GM12874 (cell line): ENCODE results near the gene PFKFB3.

Experiments used
- TF ChIP-seq, protein P1 (sequence below): IDR thresholded peaks from 2 replicates; pipeline ENCODE4 v1.5.1; 2011; ENCODE audit warnings: low read depth, mild to moderate bottlenecking, control low read depth, low read length, moderate library complexity; ENCODE audit not compliant: insufficient read depth

PFKFB3 gene

GRCh38 chr10:6292741-6293151, 90.0 kb downstream of the PFKFB3 start:
- TF ChIP-seq, protein P1, sequence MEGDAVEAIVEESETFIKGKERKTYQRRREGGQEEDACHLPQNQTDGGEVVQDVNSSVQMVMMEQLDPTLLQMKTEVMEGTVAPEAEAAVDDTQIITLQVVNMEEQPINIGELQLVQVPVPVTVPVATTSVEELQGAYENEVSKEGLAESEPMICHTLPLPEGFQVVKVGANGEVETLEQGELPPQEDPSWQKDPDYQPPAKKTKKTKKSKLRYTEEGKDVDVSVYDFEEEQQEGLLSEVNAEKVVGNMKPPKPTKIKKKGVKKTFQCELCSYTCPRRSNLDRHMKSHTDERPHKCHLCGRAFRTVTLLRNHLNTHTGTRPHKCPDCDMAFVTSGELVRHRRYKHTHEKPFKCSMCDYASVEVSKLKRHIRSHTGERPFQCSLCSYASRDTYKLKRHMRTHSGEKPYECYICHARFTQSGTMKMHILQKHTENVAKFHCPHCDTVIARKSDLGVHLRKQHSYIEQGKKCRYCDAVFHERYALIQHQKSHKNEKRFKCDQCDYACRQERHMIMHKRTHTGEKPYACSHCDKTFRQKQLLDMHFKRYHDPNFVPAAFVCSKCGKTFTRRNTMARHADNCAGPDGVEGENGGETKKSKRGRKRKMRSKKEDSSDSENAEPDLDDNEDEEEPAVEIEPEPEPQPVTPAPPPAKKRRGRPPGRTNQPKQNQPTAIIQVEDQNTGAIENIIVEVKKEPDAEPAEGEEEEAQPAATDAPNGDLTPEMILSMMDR: no peak

DNA sequence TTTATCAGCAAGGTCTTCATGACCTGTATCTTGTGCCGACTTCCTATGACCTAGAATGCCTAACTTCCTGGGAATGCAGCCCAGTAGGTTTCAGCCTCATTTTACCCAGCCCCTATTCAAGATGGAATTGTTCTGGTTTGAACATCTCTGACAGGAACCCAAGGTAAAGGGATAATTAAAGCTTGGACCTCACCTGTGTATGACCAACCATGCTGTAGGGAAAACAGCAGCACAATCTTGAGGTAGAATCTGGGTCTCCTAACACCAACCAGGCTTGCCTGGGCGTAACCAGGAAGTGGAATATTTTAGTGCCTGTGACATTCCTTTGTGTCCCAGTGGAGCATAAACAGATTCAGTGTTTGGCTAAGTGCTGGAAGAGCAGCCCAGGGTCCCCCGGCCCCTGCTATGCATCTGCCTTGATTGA, 94.1 kb downstream of the PFKFB3 start:
- TF ChIP-seq, protein P1: no peak

DNA sequence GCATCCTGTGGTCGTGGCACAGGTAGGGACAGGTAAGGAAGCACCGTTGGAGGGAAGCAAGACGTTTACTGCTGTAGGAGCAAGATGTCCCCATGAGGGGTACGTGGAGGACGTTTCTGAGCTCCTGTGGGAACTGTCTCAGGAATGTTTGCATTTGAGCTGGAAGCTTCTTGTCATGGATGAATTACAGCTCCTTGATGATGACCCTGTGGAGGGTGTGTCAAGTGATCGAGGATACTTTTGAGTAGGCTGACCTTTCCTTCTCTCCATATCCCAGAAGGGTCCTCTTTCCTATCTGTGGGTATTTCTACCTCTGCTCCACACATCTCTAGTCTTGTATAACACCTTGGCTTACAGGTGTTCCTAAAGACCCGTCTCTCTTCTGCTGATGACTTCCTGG, 94.8 kb downstream of the PFKFB3 start:
- TF ChIP-seq, protein P1: no peak

- TF ChIP-seq, protein P1: no peak
Observed at GRCh38 chr10:6297951-6298381, 95.2 kb downstream of the PFKFB3 start.

DNA sequence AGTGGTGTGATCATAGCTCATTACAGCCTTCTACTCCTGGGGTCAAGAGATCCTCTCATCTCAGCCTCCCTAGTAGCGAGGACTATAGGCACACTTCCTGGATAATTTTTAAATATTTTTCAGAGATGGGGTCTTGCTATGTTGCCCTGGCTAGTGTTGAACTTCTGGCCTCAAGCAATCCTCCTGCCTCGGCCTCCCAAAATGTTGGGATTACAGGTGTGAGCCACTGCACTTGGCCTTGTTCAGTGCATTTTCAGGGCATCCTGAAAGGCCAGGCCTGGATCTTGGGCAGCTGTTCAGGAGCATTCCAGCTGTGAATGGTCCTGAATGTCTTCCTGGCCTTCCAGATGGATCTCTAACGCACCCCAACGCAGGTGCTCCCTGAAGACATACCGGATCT, 95.7 kb downstream of the PFKFB3 start:
- TF ChIP-seq, protein P1: no peak

- TF ChIP-seq, protein P1: no peak
Observed at GRCh38 chr10:6299234-6299633, 96.5 kb downstream of the PFKFB3 start.

- TF ChIP-seq, protein P1: no peak
Observed at GRCh38 chr10:6299743-6300105, 97.0 kb downstream of the PFKFB3 start.
